Skeletal muscle cell (primary cell): ENCODE data around the gene SIGLECL1.

Experiments
- DNase-seq: peaks from one replicate; pipeline ENCODE4 v3.0.0-alpha.2; 2010; ENCODE audit warnings: low read depth
- H3K4me3 ChIP-seq: 2 replicates; pipeline ENCODE4 v1.5.1; 2011; ENCODE audit warnings: low read depth, mild to moderate bottlenecking, control low read depth, low read length, moderate library complexity

The SIGLECL1 gene

GRCh38 chr19:51293571-51294210, 42.8 kb downstream of the SIGLECL1 start:
- no peak overlapping the region for H3K4me3 ChIP-seq
- DNase-seq = no peak

DNA sequence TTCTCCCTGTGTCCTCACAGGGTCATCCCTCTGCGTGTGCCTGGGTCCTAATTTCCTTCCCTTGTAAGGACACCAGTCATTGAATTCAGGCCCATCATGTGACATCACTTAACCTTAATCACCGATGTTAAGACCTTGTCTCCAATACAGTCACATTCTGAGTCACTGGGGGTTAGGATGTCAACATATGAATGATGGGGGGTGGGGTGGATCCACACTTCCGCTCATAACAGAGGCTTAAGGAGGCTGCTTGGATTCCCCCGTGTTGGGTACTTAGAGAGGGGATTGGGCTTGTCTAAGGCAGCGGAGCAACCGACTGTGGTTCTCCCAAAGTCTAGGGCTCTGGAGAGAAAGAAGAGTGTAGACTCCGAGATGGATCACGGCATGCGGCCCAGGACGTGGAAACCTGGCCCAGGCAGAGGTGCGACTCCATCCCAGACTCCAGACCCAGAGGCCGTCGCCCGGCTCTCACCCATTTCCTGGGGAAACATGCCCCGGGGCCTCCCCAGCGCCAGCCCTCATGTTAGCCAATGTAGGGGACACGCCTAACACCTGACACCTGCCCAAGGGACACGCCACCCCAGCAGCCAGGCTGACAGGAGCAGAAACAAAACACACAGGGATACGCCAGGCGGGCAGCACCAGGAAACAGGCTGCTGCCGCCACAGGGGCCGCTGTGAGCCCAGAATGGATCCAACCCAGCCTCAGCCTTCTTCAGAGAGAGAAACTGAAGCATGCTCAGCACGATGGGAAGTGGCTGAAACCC, 43.5 kb downstream of the SIGLECL1 start:
- no peak for DNase-seq
- no peak overlapping the region for H3K4me3 ChIP-seq

- DNase-seq = no peak
- no peak overlapping the region for H3K4me3 ChIP-seq
Observed at GRCh38 chr19:51294977-51295375, 44.1 kb downstream of the SIGLECL1 start.

DNA sequence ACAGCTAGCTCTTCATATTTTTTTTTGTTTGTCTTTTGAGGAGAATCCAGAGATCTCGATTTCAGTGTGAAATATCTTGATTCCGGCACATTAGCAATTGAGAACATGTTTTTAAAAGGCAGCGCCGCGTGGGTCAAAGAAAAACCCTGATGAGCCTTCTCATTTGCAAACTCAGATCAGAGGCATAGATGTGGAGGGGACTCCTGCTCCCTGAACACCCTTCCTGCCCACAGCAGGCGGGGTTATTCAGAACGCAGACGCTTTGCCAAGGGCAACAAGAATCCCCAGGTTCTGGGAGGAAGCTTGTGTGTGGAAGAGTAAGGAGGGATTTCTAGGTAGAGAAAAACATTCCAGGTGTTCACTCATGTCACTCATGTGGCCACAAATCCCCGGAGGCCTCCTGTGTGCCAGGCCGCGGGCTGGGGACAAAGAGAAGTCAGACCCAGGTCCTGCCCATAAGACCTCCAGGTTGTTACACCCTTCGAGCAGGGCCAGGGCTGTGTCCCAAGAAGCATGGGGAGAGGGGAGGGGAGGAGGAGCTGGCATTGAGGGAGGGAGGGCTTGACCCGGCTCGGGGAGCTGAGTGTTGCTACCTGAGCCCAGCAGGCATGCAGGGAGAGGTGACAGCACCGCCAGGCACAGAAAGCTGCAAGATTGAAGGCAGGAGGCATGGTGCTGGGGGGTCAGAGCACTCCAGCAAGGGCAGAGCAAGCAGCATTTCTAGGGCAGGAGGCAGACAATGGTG, 44.7 kb downstream of the SIGLECL1 start:
- H3K4me3 ChIP-seq = no peak overlapping the region
- DNase-seq = no peak

DNA sequence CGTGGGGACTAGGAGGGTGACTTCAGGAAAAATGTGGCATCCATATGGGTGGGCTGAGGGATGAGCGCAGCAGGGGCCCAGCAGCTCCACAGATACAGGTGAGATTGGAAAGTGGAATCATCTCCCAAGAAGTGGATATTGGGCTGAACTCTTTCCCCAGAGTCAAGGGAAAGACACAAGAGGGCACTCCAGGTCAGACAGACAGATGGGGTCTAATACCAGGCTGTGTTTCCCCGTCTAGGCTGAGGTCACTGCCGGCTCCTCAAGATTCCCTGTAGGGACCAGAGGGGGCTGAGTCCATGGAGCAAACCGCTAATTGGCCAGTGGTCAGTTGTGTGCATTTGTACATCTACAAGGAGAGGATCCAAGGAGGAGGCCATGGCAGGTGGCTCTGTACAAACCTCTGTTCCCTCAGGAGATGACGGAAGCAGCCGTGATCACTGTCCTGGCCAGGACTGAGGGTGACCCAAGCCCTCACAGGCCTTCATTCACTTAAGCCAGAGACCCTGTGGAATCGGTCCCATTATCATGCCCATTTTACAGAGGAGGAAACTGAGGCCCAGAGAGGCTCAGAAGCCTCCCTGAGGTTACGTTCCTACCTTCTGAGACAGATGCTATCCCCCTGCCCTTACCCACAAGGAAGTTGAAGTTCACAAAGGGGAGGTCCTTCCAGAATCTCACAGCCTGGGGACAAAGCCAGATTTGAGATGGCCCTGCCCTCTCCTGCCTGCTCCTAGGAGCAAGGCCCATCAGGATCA, 45.6 kb downstream of the SIGLECL1 start:
- no peak overlapping the region for H3K4me3 ChIP-seq
- no peak for DNase-seq

- no peak for DNase-seq
- H3K4me3 ChIP-seq = no peak overlapping the region
Observed at GRCh38 chr19:51297406-51297805, 46.5 kb downstream of the SIGLECL1 start.

- H3K4me3 ChIP-seq = no peak overlapping the region
- DNase-seq = no peak
Observed at GRCh38 chr19:51301266-51301665, 50.4 kb downstream of the SIGLECL1 start.

DNA sequence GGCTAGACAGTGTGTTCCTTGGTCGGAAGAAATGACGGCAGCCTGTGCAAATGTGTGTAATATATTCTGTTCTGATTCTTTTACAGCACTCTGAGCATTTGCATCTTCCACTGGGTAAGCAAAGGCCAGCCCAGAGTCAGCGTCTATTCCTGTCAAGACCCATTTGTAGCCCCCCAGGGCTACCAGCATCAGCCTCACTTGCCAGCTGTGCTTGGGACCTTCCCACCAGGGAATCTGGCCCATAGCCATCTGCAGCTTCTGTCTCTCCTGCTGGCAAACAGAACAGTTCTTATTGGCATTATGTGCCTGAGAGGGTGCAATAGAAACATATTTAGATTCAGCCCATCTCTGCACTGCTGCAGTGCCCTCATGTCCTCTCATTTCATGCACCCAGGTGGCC, 54.6 kb downstream of the SIGLECL1 start:
- no peak overlapping the region for H3K4me3 ChIP-seq
- DNase-seq = no peak

DNA sequence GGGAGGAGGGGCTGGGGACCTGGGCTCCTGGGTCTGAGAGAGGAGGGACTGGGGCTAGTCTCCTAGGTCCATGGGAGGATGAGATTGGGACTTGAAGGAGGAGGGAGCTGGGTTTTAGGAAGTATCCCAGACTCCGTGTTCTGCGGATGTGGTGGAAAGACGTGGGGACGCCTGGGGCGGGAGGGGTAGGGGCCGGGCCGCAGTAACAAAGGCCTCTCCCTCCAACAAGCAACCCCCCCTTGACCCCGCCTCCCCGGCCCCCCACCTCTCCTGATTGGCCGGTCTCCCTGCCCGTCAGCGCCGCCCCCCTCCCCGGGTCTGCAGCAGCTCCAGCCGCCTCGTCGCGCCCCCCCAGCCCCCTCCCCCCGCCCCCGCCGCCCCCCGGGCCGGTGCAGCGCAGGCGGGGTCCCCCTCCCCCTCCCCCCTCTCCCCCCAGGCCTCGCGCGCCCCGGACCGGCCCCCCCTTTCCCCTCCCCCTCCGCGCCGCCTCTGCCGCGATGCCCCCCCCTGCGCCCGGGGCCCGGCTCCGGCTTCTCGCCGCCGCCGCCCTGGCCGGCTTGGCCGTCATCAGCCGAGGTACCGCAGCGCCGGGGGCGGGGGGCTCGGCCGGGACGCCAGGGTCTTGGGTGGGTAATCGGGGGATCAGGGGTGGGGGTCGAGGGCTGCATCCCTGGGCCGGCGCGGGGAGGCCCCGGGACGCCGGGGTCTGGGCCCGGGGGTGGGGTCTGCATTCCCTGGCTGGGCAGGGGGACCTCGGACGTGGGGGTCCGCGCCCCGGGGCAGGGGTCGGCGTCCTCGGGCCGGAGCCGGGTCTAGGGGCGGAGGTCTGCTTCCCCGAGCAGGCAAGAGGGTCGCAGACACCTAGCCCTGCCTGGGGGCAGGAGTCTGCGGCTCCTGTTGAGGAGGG, 60.7 kb downstream of the SIGLECL1 start, which contains the start of gene IGLON5:
Gene IGLON5, plus strand, starts transcription at position 294 of the 907 bp plus-strand sequence. Its CDS starts 204 bp downstream, at position 498.
- no peak within 1 kb of the TSS for H3K4me3 ChIP-seq
- DNase-seq = no peak

DNA sequence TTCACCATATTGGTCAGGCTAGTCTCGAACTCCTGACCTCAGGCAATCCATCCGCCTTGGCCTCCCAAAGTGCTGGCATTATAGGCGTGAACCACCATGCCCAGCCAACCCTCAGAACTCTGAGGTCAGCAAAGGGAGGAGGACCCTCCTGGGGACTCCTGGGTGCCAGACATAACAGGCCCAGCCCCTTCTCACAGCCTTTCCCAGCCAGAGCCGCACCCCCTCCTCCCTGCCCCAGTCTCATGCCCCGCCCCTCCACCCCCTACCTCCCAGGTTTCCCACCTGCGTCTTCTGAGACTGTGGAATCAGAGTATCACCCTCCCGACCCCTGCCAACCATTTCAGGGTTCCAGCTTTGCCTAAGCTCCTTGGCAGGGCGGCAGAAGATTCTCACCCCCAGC, 65.8 kb downstream of the SIGLECL1 start:
- DNase-seq = no peak

GRCh38 chr19:51317376-51317775, 66.5 kb downstream of the SIGLECL1 start:
- H3K4me3 ChIP-seq = no peak overlapping the region
- DNase-seq = no peak

More for the DNA sequence above, 65.8 kb downstream of the SIGLECL1 start:
- no peak overlapping the region for H3K4me3 ChIP-seq

GRCh38 chr19:51317968-51318367, 67.1 kb downstream of the SIGLECL1 start:
- DNase-seq = no peak

More at GRCh38 chr19:51317968-51318367, 67.1 kb downstream of the SIGLECL1 start:
- H3K4me3 ChIP-seq = no peak overlapping the region
